T-cell (primary cell): ENCODE measurements around the gene DDRGK1. TPM values are rescaled to one million over a fixed set of nuclear protein-coding genes. Genes with fewer than 3 reads are reported as not detected.
A peak's percentile ranks its signal among the peaks of the same experiment; 100 is the strongest.

ENCODE experiments used
- ATAC-seq, 4 experiments: fragments of 200-7000 bp in 3 of 4; fragments of 150-1000 bp in 1 of 4; cut with Tn5 transposase; replicated peaks in 1 of 4; 1 replicate in 3 of 4; 2 replicates in 1 of 4; pipeline ENCODE4 v1.10.0; 2021; ENCODE audit warnings: moderate library complexity in 3 of 4, mild to moderate bottlenecking in 2 of 4, moderate number of reproducible peaks in 1 of 4
- CTCF ChIA-PET, 2 donors: fragments of 300-600 bp; sonication (Branson Sonifier 250); formaldehyde crosslinking; loops; one replicate each; lab custom pipeline; 2022; ENCODE audit warnings: antibody characterized with exemption in 2 of 2; lab: Charles Lee
- POLR2A ChIA-PET, 2 donors: fragments of 300-600 bp; sonication (Branson Sonifier 250); formaldehyde crosslinking; loops; one replicate each; lab custom pipeline; 2022; ENCODE audit warnings: antibody characterized with exemption in 2 of 2; lab: Charles Lee
- DNase-seq, 35 experiments: peaks; one replicate each; pipeline versions ENCODE4 v3.0.0 to v3.0.0-alpha.2; 2013 to 2023
- H3K27ac ChIP-seq: one replicate; pipeline ENCODE4 v1.5.1; 2013; ENCODE audit warnings: low read length
- H3K27me3 ChIP-seq, 2 experiments: replicated peaks in 1 of 2; 1 replicate in 1 of 2; 2 replicates in 1 of 2; pipeline versions ENCODE4 v1.6.1 to v1.7.0; 2013; ENCODE audit warnings: low read length in 1 of 2, mixed read lengths in 1 of 2; ENCODE audit not compliant: control insufficient read depth in 2 of 2, insufficient read depth in 2 of 2; ENCODE audit errors: extremely low read depth in 1 of 2
- H3K36me3 ChIP-seq, 2 donors: 1 replicate in 1 of 2; 2 replicates in 1 of 2; pipeline versions ENCODE4 v1.6.1 to v1.7.0; 2013; ENCODE audit warnings: low read length in 1 of 2; ENCODE audit not compliant: control insufficient read depth in 2 of 2, insufficient read depth in 1 of 2; ENCODE audit errors: extremely low read depth in 1 of 2
- H3K4me1 ChIP-seq, 2 experiments: 1 replicate in 1 of 2; 2 replicates in 1 of 2; pipeline versions ENCODE4 v1.6.1 to v1.7.0; 2013; ENCODE audit warnings: low read length in 2 of 2, mixed read lengths in 1 of 2; ENCODE audit not compliant: insufficient read depth in 2 of 2, control insufficient read depth in 1 of 2; ENCODE audit errors: extremely low read depth in 1 of 2
- H3K4me3 ChIP-seq, 2 donors: 1 replicate in 1 of 2; 2 replicates in 1 of 2; pipeline versions ENCODE4 v1.5.1 to v1.7.0; 2013; ENCODE audit warnings: mild to moderate bottlenecking in 2 of 2, low read length in 1 of 2, moderate library complexity in 1 of 2; ENCODE audit not compliant: control insufficient read depth in 1 of 2; ENCODE audit errors: extremely low read depth in 1 of 2
- H3K9me3 ChIP-seq: 2 replicates; pipeline ENCODE4 v1.7.0; 2013
- H3K27ac Mint-ChIP-seq, 2 donors: one replicate each; pipeline ENCODE4 v1.8.0; 2020 to 2021; ENCODE audit warnings: mild to moderate bottlenecking in 2 of 2, mixed read lengths in 2 of 2
- H3K27me3 Mint-ChIP-seq, 2 donors: one replicate each; pipeline ENCODE4 v1.8.0; 2021 to 2022; ENCODE audit warnings: mixed read lengths in 2 of 2
- H3K36me3 Mint-ChIP-seq: one replicate; pipeline ENCODE4 v1.8.0; 2021; ENCODE audit warnings: mixed read lengths
- H3K4me1 Mint-ChIP-seq, 3 donors: one replicate each; pipeline ENCODE4 v1.8.0; 2020 to 2022; ENCODE audit warnings: mixed read lengths in 3 of 3, mild to moderate bottlenecking in 1 of 3
- H3K4me3 Mint-ChIP-seq, 3 donors: one replicate each; pipeline ENCODE4 v1.8.0; 2020 to 2022; ENCODE audit warnings: mild to moderate bottlenecking in 3 of 3, mixed read lengths in 3 of 3, moderate library complexity in 3 of 3
- H3K9me3 Mint-ChIP-seq, 3 donors: one replicate each; pipeline ENCODE4 v1.8.0; 2020 to 2022; ENCODE audit warnings: mixed read lengths in 3 of 3
- WGBS: methylation state at CpG from one replicate; pipeline ENCODE4 v1.1.5; 2013; ENCODE audit warnings: missing lambda C conversion rate; ENCODE audit not compliant: insufficient coverage; 5-methylcytosine and 5-hydroxymethylcytosine counted together
- total RNA-seq, 35 experiments: library from RNA in 6 of 35; stranded (reverse) in 6 of 35; fragments of 120-200 nt in 1 of 35; gene quantifications; one replicate each; pipeline versions ENCODE4 v1.2.1 to v1.2.4 and lab custom pipeline; 2013 to 2026

DDRGK1 gene
- total RNA-seq, 5 donors from 2014 or later (not counting 1 experiment from before 2014, with no cell fraction given), result 44.6 to 76.3 (median 68.2) TPM

DNA sequence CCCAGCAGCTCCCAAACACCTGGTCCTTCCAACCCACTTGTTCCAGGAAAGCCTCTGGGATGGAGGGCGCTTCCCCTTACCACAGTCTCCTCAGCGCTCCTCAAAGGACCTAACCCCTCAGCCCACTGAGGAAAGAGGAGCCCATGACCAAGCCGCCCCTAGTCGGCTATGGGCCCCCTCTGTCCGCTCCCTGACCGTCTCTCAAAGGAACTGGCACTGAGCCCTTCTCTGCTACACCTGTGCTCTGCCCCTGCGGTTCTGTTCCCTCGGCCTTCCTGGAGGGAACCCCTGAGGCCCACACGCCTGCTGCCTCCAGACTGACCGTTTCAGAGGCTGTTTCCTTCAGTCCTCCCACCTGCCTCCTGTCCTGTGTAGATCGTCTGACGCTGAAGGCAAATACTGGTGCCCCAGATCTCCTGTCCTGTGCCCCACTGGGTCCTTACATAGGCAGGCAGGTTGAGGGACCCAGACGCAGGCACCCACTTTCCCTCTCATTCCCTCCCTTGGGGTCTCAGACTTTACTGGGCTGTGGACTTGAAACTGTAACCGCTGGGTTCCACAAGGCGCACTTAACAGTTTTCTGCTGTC lies 36.4 kb upstream of the DDRGK1 start:
- H3K27me3 ChIP-seq, result peaks cover 3 to 69% of the 10 kb centered on the region in 2 experiments
- H3K36me3 ChIP-seq, result no peaks in the 10 kb centered on the region
- H3K27ac ChIP-seq, result no peak overlapping the region
- Mint-ChIP-seq H3K4me3 (peak overlapping the region; percentile 48 to 95 (median 70)), H3K9me3 (no peaks in the 10 kb centered on the region), H3K27ac (no peak overlapping the region), H3K36me3 (no peaks in the 10 kb centered on the region), H3K27me3 (peaks cover 35 to 45% of the 10 kb centered on the region in 2 donors), H3K4me1 (peaks cover 7 to 13% (median 12%) of the 10 kb centered on the region in 3 donors)
- ATAC-seq, result no peak
- POLR2A ChIA-PET, result no interaction called here
- no peak for DNase-seq
- no peak overlapping the region for H3K4me3 ChIP-seq
- H3K9me3 ChIP-seq, result no peaks in the 10 kb centered on the region
- CTCF ChIA-PET, result no interaction called here
- 87% methylated on average over 13 of the region's 15 CpGs for WGBS
- peaks cover 0 to 25% of the 10 kb centered on the region in 2 experiments for H3K4me1 ChIP-seq

- Mint-ChIP-seq H3K9me3 (no peaks in the 10 kb centered on the region), H3K27ac (no peak overlapping the region), H3K4me1 (peaks cover 7 to 13% (median 12%) of the 10 kb centered on the region in 3 donors), H3K36me3 (no peaks in the 10 kb centered on the region), H3K27me3 (peaks cover 35 to 51% of the 10 kb centered on the region in 2 donors), H3K4me3 (peak overlapping the region; percentile 83 to 95 (median 87))
- 14% methylated on average over 40 of the region's 54 CpGs for WGBS
- DNase-seq (peak in 2 of 35 experiments; percentile 21 to 27), ATAC-seq (peak in 3 of 4 experiments; percentile 10 to 24 (median 17))
- Histone ChIP-seq H3K36me3 (no peaks in the 10 kb centered on the region), H3K27me3 (peaks cover 3 to 76% of the 10 kb centered on the region in 2 experiments), H3K4me3 (peak overlapping the region; percentile 57 to 73), H3K27ac (no peak overlapping the region), H3K4me1 (peaks cover 0 to 25% of the 10 kb centered on the region in 2 experiments), H3K9me3 (no peaks in the 10 kb centered on the region)
- ChIA-PET POLR2A (interaction anchor here in 1 of 2 donors (0.6 kb wide), 1 partner anchor 145 kb away, joined by 3 read pairs; no protein-coding TSS in a partner anchor), CTCF (no interaction called here)
These were observed 35.6 kb upstream of the DDRGK1 start for GRCh38 chr20:3239867-3240775.

DNA sequence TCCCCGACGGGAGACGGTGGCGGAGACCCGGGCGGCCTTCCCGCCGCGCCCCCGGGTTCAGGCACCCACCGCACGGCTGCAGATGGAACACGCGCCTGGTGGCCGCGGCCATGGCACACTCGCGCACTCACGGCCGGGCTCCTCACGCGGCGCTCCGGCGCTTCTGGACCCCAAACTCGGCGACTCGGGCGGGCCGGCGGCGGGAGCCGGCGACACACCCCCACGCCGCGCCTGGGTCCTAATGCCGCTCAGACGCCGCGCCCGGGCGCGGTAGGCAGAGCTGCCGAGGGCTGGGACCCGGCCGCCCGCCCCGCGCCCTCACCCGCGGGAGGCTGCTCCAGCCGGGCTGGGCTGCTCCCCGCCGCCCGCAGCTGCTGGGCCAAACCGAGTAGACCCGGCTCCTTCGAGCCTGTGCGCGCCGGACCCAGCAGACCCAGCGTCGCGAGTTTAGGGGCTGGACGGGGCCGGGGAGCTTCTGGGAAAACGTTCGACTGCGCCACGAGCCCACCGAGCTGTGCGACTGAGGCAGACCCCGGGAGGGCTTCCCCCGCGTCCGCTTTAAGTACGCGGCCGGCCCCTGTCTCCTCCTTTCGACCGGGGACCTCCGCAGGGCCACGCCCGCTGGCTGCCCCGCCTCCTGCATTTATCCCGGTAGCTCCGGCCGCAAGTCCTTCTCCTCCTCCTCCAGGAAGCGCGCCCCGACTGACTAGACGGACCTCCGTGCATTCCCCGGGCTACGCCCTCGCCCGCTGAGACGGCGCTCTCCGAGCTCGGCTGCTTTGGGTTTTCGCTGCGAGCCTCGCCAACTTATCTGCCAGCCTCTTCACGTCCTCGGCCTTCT lies 34.8 kb upstream of the DDRGK1 start, which contains the start of gene SLC4A11:
SLC4A11 (minus strand) TSS at position 165 of the 841 bp plus-strand sequence; CDS start at position 112, 53 bp downstream.
- H3K9me3 Mint-ChIP-seq, result no peaks in the 10 kb centered on the region

DNA sequence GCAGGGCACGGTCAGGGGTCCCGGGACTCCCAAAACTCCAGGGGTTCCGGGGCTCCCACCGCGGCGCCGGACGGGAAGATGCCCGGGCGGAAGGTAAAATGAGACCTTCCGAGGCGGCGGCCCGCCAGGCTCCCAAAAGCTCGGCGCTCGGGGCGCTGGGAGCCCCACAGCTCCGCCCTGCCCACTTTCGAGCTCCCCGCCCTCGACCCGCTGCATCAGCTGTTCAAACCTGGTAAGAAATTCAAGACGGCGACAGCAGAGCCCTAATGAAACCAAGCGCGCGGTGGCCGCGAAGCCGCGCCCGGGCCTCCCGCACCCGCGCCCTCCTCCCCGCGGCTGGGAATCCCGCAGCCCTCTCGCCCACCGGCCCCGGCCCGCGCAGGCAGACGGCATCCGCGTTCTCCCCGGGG lies 34.1 kb upstream of the DDRGK1 start:
- H3K9me3 Mint-ChIP-seq, result no peaks in the 10 kb centered on the region
- WGBS, result 1% methylated on average over 48 of the region's 48 CpGs
- H3K4me1 Mint-ChIP-seq, result peaks cover 7 to 13% (median 12%) of the 10 kb centered on the region in 3 donors
- no peak overlapping the region for H3K27ac Mint-ChIP-seq
- Histone ChIP-seq H3K27ac (no peak overlapping the region), H3K36me3 (no peaks in the 10 kb centered on the region), H3K4me3 (peak overlapping the region; percentile 58 to 73), H3K4me1 (peaks cover 0 to 25% of the 10 kb centered on the region in 2 experiments), H3K27me3 (peaks cover 3 to 75% of the 10 kb centered on the region in 2 experiments), H3K9me3 (no peaks in the 10 kb centered on the region)
- H3K27me3 Mint-ChIP-seq, result peaks cover 34 to 42% of the 10 kb centered on the region in 2 donors
- ATAC-seq, result peak; percentile 69 to 82 (median 70)
- ChIA-PET CTCF (no interaction called here), POLR2A (no interaction called here)
- H3K36me3 Mint-ChIP-seq, result no peaks in the 10 kb centered on the region
- DNase-seq, result peak in 31 of 35 experiments; percentile 22 to 61 (median 38)
- H3K4me3 Mint-ChIP-seq, result peak overlapping the region; percentile 70 to 81 (median 80)

More for the DNA sequence above, 34.8 kb upstream of the DDRGK1 start, which contains the start of gene SLC4A11:
- Mint-ChIP-seq H3K27me3 (peaks cover 34 to 44% of the 10 kb centered on the region in 2 donors), H3K4me1 (peaks cover 7 to 13% (median 12%) of the 10 kb centered on the region in 3 donors), H3K4me3 (peak within 1 kb of the TSS; percentile 83 to 95 (median 87)), H3K36me3 (no peaks in the 10 kb centered on the region), H3K27ac (no peak within 1 kb of the TSS)
- WGBS, result under 1% methylated on average over 107 of the region's 107 CpGs
- H3K27me3 ChIP-seq, result peaks cover 3 to 75% of the 10 kb centered on the region in 2 experiments
- no peaks in the 10 kb centered on the region for H3K36me3 ChIP-seq
- peaks cover 0 to 25% of the 10 kb centered on the region in 2 experiments for H3K4me1 ChIP-seq
- CTCF ChIA-PET, result no interaction called here
- peak; percentile 61 to 72 (median 70) for ATAC-seq
- no peak within 1 kb of the TSS for H3K27ac ChIP-seq
- no peaks in the 10 kb centered on the region for H3K9me3 ChIP-seq
- peak within 1 kb of the TSS; percentile 58 to 73 for H3K4me3 ChIP-seq
- POLR2A ChIA-PET, result interaction anchor here in 1 of 2 donors (0.6 kb wide), 1 partner anchor 145 kb away, joined by 3 read pairs; no protein-coding TSS in a partner anchor
- DNase-seq, result peak in 8 of 35 experiments; percentile 11 to 45 (median 31)

DNA sequence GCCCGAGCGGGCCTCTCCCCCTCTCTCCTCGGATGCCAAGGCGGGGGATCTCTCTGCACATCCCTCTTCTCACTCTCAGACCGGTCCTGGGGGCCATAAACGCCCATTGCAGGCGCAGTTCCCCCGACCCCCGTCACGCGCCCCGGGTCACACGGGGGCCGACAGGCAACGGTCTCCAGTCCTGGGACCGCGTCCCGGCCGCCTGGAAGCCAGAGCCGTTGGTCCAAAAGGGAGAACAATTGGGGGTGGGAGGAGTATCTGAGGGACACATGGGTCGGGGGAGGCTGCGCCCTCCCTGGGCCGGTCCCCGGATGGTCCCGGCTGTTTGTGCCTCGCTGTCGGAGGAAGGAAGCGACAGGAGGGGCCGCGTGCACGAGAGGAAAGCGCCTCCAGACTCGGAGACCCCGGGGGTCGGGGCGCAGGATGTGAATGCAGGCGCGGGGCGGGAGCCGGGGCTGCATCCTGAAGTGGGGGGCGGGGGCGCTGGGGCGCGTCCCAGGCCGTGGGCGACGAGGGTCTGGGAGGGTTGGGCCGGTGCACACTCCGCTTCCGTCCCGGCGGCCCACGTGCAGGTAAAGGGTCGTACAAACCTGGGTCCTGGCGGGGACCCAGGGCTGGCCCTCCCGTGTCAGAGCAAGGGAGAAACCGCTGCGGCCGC lies 33.6 kb upstream of the DDRGK1 start:
- no peak overlapping the region for H3K27ac Mint-ChIP-seq
- H3K27me3 Mint-ChIP-seq, result peaks cover 34 to 42% of the 10 kb centered on the region in 2 donors
- peaks cover 7 to 13% (median 12%) of the 10 kb centered on the region in 3 donors for H3K4me1 Mint-ChIP-seq
- ATAC-seq (peak; percentile 5 to 28 (median 22)), DNase-seq (peak in 2 of 35 experiments; percentile 11 to 13)
- no peaks in the 10 kb centered on the region for H3K9me3 ChIP-seq
- H3K9me3 Mint-ChIP-seq, result no peaks in the 10 kb centered on the region
- no peaks in the 10 kb centered on the region for H3K36me3 ChIP-seq
- H3K4me3 Mint-ChIP-seq, result peak overlapping the region; percentile 70 to 81 (median 75)
- POLR2A ChIA-PET, result interaction anchor here in 1 of 2 donors (0.5 kb wide), 1 partner anchor 1425 kb away, joined by 7 read pairs; no protein-coding TSS in a partner anchor
- H3K27ac ChIP-seq, result no peak overlapping the region
- peaks cover 3 to 76% of the 10 kb centered on the region in 2 experiments for H3K27me3 ChIP-seq
- H3K4me3 ChIP-seq, result peak overlapping the region; percentile 58 to 73
- WGBS, result 3% methylated on average over 45 of the region's 59 CpGs
- CTCF ChIA-PET, result no interaction called here
- H3K36me3 Mint-ChIP-seq, result no peaks in the 10 kb centered on the region
- H3K4me1 ChIP-seq, result peaks cover 0 to 25% of the 10 kb centered on the region in 2 experiments
